ENCODE data around the gene ACADVL.

GRCh38 chr17:7195971-7196370 is 23.8 kb upstream of the ACADVL start:
- TF ChIP-seq CTCF (IDR thresholded peaks at IDR 0.05) = no peak
- TF ChIP-seq EZH2phosphoT487 (IDR thresholded peaks at IDR 0.05) = no peak
- no peak for TF ChIP-seq EZH2 (IDR thresholded peaks at IDR 0.05)
